GM12865 (cell line): ENCODE results near the gene KRT20.
A peak's percentile ranks its signal among the peaks of the same experiment; 100 is the strongest.

Source experiments
- DNase-seq: peaks from one replicate; pipeline ENCODE4 v3.0.0; 2010; ENCODE audit warnings: low read depth
- H3K4me3 ChIP-seq: 2 replicates; pipeline ENCODE4 v1.5.1; 2011; ENCODE audit warnings: mild to moderate bottlenecking, low read depth, low read length, control low read depth
- CTCF ChIP-seq: IDR thresholded peaks from 2 replicates; pipeline ENCODE4 v1.5.1; 2011; ENCODE audit warnings: low read length, control low read depth, low read depth, inconsistent platforms; ENCODE audit not compliant: insufficient read depth; ENCODE audit errors: missing control alignments

KRT20 gene

GRCh38 chr17:40909755-40910154 lies 24.7 kb upstream of the KRT20 start:
- no peak overlapping the region for H3K4me3 ChIP-seq
- no peak for TF ChIP-seq CTCF
- no peak for DNase-seq

GRCh38 chr17:40909351-40909750 lies 24.3 kb upstream of the KRT20 start:
- no peak overlapping the region for H3K4me3 ChIP-seq
- TF ChIP-seq CTCF = peak; percentile 68
- DNase-seq = peak; percentile 66

GRCh38 chr17:40906613-40907012 lies 21.6 kb upstream of the KRT20 start:
- no peak overlapping the region for H3K4me3 ChIP-seq
- TF ChIP-seq CTCF = no peak
- DNase-seq = no peak

GRCh38 chr17:40905370-40905769 lies 20.3 kb upstream of the KRT20 start:
- no peak for DNase-seq
- no peak overlapping the region for H3K4me3 ChIP-seq
- TF ChIP-seq CTCF = no peak

- no peak for DNase-seq
- TF ChIP-seq CTCF = no peak
- no peak overlapping the region for H3K4me3 ChIP-seq
Observed at GRCh38 chr17:40903129-40903847, 18.2 kb upstream of the KRT20 start.

GRCh38 chr17:40902498-40902897 lies 17.5 kb upstream of the KRT20 start:
- no peak for DNase-seq
- no peak for TF ChIP-seq CTCF
- no peak overlapping the region for H3K4me3 ChIP-seq

GRCh38 chr17:40901981-40902474 lies 17.0 kb upstream of the KRT20 start:
- no peak for DNase-seq
- TF ChIP-seq CTCF = no peak
- no peak overlapping the region for H3K4me3 ChIP-seq
